Omental fat pad (tissue), 4 donors: ENCODE measurements around the gene PLEK. TPM values are rescaled to one million over a fixed set of nuclear protein-coding genes. Genes with fewer than 3 reads are reported as not detected.
"Not testable (repeated sequence)": the region's sequence is repeated elsewhere in the genome, so short reads cannot be mapped to it uniquely, and the experiment has no call there.

Source experiments
- ATAC-seq: fragments of 150-250 bp; one replicate; pipeline ENCODE4 v1.9.1; 2016; ENCODE audit warnings: mild to moderate bottlenecking, moderate library complexity; ENCODE audit not compliant: low FRiP score
- DNase-seq: peaks from one replicate; pipeline ENCODE4 v3.0.0-alpha.2; 2019; ENCODE audit warnings: low spot score
- total RNA-seq, 4 donors: library from RNA; depleted of rRNA; stranded (reverse); fragments of >200 nt; gene quantifications; one replicate each; pipeline ENCODE4 v1.1.0, GENCODE V29; 2016
- TF ChIP-seq, protein P1 (sequence below), 3 donors: fragments of 450-650 bp; IDR thresholded peaks; one replicate each; pipeline ENCODE4 v1.5.1; 2016 to 2017; ENCODE audit warnings: antibody characterized with exemption in 3 of 3, mild to moderate bottlenecking in 3 of 3, moderate library complexity in 2 of 3

PLEK gene
- total RNA-seq, 4 donors from 2014 or later = 16.9 to 55.1 (median 31.9) TPM

GRCh38 chr2:68436270-68436669 is 71.2 kb downstream of the PLEK start:
- no peak for DNase-seq
- ATAC-seq = no peak
- TF ChIP-seq, protein P1, sequence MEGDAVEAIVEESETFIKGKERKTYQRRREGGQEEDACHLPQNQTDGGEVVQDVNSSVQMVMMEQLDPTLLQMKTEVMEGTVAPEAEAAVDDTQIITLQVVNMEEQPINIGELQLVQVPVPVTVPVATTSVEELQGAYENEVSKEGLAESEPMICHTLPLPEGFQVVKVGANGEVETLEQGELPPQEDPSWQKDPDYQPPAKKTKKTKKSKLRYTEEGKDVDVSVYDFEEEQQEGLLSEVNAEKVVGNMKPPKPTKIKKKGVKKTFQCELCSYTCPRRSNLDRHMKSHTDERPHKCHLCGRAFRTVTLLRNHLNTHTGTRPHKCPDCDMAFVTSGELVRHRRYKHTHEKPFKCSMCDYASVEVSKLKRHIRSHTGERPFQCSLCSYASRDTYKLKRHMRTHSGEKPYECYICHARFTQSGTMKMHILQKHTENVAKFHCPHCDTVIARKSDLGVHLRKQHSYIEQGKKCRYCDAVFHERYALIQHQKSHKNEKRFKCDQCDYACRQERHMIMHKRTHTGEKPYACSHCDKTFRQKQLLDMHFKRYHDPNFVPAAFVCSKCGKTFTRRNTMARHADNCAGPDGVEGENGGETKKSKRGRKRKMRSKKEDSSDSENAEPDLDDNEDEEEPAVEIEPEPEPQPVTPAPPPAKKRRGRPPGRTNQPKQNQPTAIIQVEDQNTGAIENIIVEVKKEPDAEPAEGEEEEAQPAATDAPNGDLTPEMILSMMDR (IDR thresholded peaks at IDR 0.05) = no peak

DNA sequence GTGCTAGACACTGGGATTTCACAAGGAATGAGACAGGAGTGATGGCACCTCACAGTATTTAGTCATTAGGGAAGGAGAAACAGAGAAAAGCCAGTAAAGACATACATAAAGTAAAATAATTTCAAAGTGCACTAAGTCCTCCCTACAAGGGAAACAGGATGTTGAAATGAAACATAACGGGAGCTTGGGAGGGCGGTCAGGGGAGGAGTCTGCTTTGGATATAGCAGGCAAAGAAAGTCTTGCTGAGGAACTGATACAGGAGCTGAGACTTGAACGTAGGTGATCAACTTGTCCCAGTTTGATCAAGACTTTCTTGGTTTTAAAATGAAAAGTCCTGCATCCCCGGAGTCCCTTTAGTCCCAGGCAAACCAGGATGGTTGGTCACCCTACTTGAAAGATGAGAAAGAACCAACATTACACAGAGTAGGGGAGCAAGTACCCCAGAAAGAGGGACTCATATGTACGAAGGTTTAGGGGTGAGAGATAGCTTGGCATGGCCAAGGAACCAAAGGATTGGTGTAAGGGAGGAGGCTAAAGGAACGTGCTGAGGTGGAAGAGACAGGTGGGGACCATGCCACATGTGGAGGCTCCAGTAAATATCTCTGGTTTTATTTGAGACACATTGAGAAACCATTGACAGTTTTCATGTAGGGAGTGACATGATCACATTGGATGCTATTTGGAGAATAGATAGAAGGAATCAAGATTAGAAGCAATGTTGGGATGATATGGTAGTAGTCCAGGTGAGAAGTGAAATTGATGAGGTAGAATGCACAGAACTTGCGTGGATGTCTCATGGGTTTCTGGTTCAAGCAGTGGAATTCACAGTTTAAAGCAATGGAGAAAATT is 73.6 kb downstream of the PLEK start:
- no peak for ATAC-seq
- no peak for DNase-seq
- TF ChIP-seq, protein P1 (IDR thresholded peaks at IDR 0.05) = no peak

DNA sequence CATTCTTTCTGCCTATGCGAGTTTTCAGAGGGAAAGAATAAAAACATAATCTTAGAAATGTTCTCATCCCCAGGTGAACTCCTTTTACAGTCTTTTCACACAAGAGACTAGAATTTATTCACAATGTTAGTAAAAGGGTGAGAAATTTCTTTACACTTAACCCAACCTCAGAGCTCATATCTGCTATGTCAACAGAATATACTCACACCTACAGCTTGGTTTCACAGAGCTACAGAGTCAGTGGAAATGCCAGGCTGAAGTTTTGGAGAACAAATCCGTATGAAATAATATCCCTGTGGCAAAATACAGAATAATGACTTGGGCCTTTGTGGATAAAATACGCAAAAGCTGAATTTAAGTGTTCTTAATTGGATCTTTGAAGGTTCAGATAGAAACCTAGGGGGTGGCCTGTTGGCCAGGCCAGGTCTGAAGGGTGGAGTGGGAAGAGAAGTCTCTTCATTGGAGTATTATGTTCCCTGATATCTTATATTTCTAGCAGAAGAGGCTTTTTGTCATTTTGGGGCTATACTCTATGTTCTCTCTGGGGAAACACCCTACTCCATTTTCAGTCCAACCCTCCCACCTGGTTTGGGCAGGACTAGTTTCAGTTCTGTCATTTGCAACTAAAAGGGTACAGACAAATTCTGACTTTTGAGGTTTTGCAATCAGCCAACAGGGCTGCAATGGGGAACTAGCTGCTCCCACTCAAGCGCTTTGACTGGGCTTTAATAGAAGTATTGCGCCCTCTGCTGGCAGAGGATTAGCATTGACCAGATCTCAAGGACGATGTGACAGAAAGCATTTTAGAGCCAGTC is 76.3 kb downstream of the PLEK start:
- DNase-seq = peak; percentile 67
- ATAC-seq = peak; percentile 92
- TF ChIP-seq, protein P1 (IDR thresholded peaks at IDR 0.05) = peak in 2 of 3 donors; percentile 45 to 77

DNA sequence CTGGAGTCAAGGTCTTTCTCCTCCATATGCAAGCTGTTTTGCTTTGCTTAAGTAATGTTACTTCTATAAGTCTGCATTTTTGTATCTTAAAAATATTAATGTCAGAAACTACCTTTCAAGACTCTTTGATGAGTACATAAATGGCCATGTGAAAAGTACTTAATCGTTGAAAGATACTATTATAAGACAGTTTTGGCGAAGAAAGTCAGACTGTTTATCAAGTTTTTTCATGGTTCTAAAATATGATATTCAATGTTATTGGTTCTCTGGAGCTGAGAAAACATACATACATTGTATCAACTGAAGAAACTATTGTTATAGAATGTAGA is 76.9 kb downstream of the PLEK start:
- no peak for ATAC-seq
- TF ChIP-seq, protein P1 (IDR thresholded peaks at IDR 0.05) = no peak
- no peak for DNase-seq

DNA sequence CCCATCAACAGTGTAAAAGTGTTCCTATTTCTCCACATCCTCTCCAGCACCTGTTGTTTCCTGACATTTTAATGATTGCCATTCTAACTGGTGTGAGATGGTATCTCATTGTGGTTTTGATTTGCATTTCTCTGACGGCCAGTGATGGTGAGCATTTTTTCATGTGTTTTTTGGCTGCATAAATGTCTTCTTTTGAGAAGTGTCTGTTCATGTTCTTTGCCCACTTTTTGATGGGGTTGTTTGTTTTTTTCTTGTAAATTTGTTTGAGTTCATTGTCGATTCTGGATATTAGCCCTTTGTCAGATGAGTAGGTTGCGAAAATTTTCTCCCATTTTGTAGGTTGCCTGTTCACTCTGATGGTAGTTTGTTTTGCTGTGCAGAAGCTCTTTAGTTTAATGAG is 81.3 kb downstream of the PLEK start:
- DNase-seq, ATAC-seq: not testable (repeated sequence)

Other genes with a start within 250 kb of the PLEK start
- 10 to 100 TPM; 13.4 to 65.9 (median 21.9) TPM for gene PNO1, start 207.4 kb upstream of the PLEK start, total RNA-seq
- gene PPP3R1, start 112.8 kb upstream of the PLEK start, total RNA-seq = 10 to 100 TPM; 34.0 to 44.9 (median 39.9) TPM
- gene CNRIP1, start 45.3 kb upstream of the PLEK start, total RNA-seq = 10 to 100 TPM; 40.8 to 67.9 (median 49.4) TPM
- gene FBXO48, start 102.0 kb downstream of the PLEK start, total RNA-seq = 1 to 10 TPM in 1 of 4 donors, under 1 TPM in 3; 0.24 to 1.3 (median 0.80) TPM
- gene APLF, start 102.3 kb downstream of the PLEK start, total RNA-seq = 10 to 100 TPM in 2 of 4 donors, 1 to 10 TPM in 2; 6.0 to 12.3 (median 9.4) TPM